Left lung (tissue), 10 donors: ENCODE measurements around the gene INPP1. TPM values are rescaled to one million over a fixed set of nuclear protein-coding genes. Genes with fewer than 3 reads are reported as not detected.
"Not testable (repeated sequence)": the region's sequence is repeated elsewhere in the genome, so short reads cannot be mapped to it uniquely, and the experiment has no call there.

Experiments
- ATAC-seq: fragments of 200-7000 bp; cut with Tn5 transposase; one replicate; pipeline ENCODE4 v1.9.1; 2020; ENCODE audit warnings: moderate library complexity
- DNase-seq, 4 donors: peaks; one replicate each; pipeline ENCODE4 v3.0.0-alpha.2; 2013 to 2020
- H3K27ac ChIP-seq, 2 donors: fragments of 200-600 bp; sonication (generic) in 1 of 2; one replicate each; pipeline versions ENCODE4 v1.5.0 to v1.8.0; 2020 to 2021
- H3K27me3 ChIP-seq, 2 donors: fragments of 200-600 bp; sonication (generic) in 1 of 2; one replicate each; pipeline versions ENCODE4 v1.5.0 to v1.8.0; 2020 to 2021
- H3K36me3 ChIP-seq, 2 donors: fragments of 200-600 bp; sonication (generic) in 1 of 2; one replicate each; pipeline versions ENCODE4 v1.5.0 to v1.8.0; 2020 to 2021
- H3K4me1 ChIP-seq, 2 donors: fragments of 200-600 bp; one replicate each; pipeline ENCODE4 v1.8.0; 2021
- H3K4me3 ChIP-seq, 2 donors: fragments of 200-600 bp; sonication (generic) in 1 of 2; one replicate each; pipeline versions ENCODE4 v1.5.0 to v1.8.0; 2020 to 2021; ENCODE audit warnings: mild to moderate bottlenecking in 1 of 2
- H3K9me3 ChIP-seq, 2 donors: fragments of 200-600 bp; sonication (generic) in 1 of 2; one replicate each; pipeline versions ENCODE4 v1.5.0 to v1.8.0; 2020 to 2021
- CTCF ChIP-seq, 2 donors: fragments of 200-600 bp; sonication (generic) in 1 of 2; IDR thresholded peaks; one replicate each; pipeline versions ENCODE4 v1.5.0 to v1.8.0; 2021; ENCODE audit warnings: antibody characterized with exemption in 2 of 2
- intact Hi-C, 2 donors: fragments of 100-400 bp; cut with DNase I; formaldehyde crosslinking; loops; one replicate each; pipeline versions ENCODE4 v1.11.2 to v1.14.2; 2022
- polyA plus RNA-seq, 6 donors: library from polyadenylated mRNA; unstranded; fragments of 120-200 nt; gene quantifications; one replicate each; pipeline ENCODE4 v1.2.1, GENCODE V29; 2013; ENCODE audit not compliant: insufficient read length in 6 of 6
- total RNA-seq, 2 donors: library from RNA; stranded (reverse); fragmentation: NEBNext Ultra II Directional; extraction: Animal tissue kit (Norgen Biotek cat#: 25700); gene quantifications; one replicate each; pipeline ENCODE4 v1.2.1, GENCODE V29; 2021
- donor health status: DM: no; HTN: yes; CAD: no.
- donor health status: DM: no; HTN: no; CAD: no.

INPP1 gene
- total and polyA plus RNA-seq, 8 donors = 21.0 to 35.2 (median 26.7) TPM

- H3K27me3 ChIP-seq = no peaks in the 10 kb centered on the region
- H3K4me3 ChIP-seq = no peak overlapping the region
- no peaks in the 10 kb centered on the region for H3K9me3 ChIP-seq
- peaks cover 0 to 42% of the 10 kb centered on the region in 2 donors for H3K4me1 ChIP-seq
- intact Hi-C loops = no loop called here
- no peak for TF ChIP-seq CTCF (IDR thresholded peaks at IDR 0.05)
- ATAC-seq (no peak), DNase-seq (no peak)
- H3K27ac ChIP-seq = peak overlapping the region in 1 of 2 donors; percentile 65
- H3K36me3 ChIP-seq = no peaks in the 10 kb centered on the region
These were observed 10.8 kb downstream of the INPP1 start for GRCh38 chr2:190354003-190354690.

DNA sequence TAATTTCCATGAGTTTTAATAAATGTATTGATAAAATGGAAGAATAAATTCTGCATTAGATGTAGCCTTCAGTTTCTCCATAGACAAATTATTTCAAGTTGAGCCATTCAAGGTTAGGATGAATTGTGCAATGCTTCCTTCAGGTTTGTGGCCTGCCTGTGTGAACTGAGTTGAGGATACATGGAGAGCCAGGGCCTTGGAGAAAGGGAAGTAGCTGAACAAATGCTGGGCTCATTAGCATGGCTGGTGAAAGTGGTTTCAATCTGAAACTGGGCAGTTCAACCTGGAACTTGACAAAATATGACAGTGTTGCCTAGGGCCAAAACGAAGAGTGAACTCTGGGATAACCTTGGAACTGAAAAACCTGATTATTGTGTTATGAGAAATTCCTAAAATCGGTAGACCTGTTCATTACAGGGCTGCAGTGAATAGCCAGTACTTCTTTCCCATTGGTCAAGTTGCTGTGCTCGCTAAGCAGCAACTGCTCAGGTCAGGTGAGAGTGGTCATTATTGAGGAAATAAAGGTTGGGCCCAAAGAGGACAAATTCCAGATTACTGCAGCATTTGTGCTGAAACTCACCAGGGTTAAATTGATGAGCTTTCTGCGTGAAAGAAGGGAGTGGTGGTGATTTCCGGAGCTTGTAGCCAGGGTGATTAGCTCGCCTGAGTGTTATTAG, 12.7 kb downstream of the INPP1 start:
- TF ChIP-seq CTCF (IDR thresholded peaks at IDR 0.05) = no peak
- ATAC-seq = peak; percentile 68
- Histone ChIP-seq H3K36me3 (no peaks in the 10 kb centered on the region), H3K27me3 (no peaks in the 10 kb centered on the region), H3K4me3 (no peak overlapping the region), H3K4me1 (peaks cover 0 to 55% of the 10 kb centered on the region in 2 donors), H3K9me3 (no peaks in the 10 kb centered on the region), H3K27ac (no peak overlapping the region)
- intact Hi-C loops = no loop called here
- DNase-seq = no peak

DNA sequence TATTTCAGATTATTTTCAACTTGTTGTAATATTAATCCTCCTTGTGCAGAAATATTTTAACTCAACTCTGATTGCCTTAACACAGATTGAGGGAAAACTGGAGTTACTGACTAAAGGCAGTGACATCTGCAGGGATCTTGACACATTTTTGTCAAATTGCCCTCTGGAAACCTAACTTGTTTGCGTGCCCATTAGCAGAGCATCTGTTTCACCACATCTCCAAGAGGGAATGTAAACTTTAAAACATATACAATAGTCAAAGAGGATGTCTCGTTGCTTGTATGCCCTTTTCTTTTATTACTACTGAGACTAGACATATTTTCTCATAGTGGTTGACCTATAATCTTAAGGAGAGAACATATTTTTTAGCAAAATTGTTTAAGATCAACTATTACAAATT, 14.2 kb downstream of the INPP1 start:
- no peak for DNase-seq
- intact Hi-C loops = no loop called here
- TF ChIP-seq CTCF (IDR thresholded peaks at IDR 0.05) = no peak

GRCh38 chr2:190358655-190359448, 15.5 kb downstream of the INPP1 start:
- ATAC-seq, intact Hi-C loops, H3K27me3 ChIP-seq, DNase-seq, H3K4me3 ChIP-seq, H3K9me3 ChIP-seq, H3K36me3 ChIP-seq: not testable (repeated sequence)
- Histone ChIP-seq H3K4me1 (peaks cover 0 to 35% of the 10 kb centered on the region in 2 donors), H3K27ac (peak overlapping the region in 1 of 2 donors; percentile 56)

More for the DNA sequence above, 14.2 kb downstream of the INPP1 start:
- Histone ChIP-seq H3K9me3 (no peaks in the 10 kb centered on the region), H3K4me3 (no peak overlapping the region), H3K27me3 (no peaks in the 10 kb centered on the region), H3K27ac (no peak overlapping the region), H3K4me1 (peaks cover 0 to 46% of the 10 kb centered on the region in 2 donors), H3K36me3 (no peaks in the 10 kb centered on the region)
- ATAC-seq = no peak

DNA sequence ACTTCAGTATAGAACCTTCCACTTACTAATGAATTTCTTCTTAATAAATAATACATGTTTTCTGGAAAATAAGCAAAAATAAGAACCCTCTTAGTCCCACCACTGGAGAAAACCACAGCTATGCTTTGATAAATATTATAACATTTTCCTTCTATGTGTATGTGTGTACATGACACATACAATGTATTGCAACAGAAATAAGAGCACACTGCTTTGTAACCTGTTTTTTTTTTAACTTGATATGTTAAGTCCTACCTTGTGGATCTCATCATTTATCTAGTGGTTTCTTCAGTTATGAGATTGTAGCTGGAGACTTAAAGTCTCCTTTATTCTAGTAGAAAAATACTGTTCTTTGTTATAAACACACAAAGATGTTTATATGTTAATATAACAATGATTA, 17.2 kb downstream of the INPP1 start:
- peaks cover 0 to 19% of the 10 kb centered on the region in 2 donors for H3K36me3 ChIP-seq
- no peaks in the 10 kb centered on the region for H3K27me3 ChIP-seq
- DNase-seq (no peak), ATAC-seq (no peak)
- intact Hi-C loops = no loop called here
- H3K4me3 ChIP-seq = no peak overlapping the region
- TF ChIP-seq CTCF (IDR thresholded peaks at IDR 0.05) = no peak
- peaks cover 0 to 27% of the 10 kb centered on the region in 2 donors for H3K4me1 ChIP-seq
- peak overlapping the region in 1 of 2 donors; percentile 56 for H3K27ac ChIP-seq
- no peaks in the 10 kb centered on the region for H3K9me3 ChIP-seq
